H1 (cell line): ENCODE measurements around the gene PTER. TPM values are rescaled to one million over a fixed set of nuclear protein-coding genes. Genes with fewer than 3 reads are reported as not detected.

Experiments
- CTCF ChIA-PET: fragments of 300-600 bp; sonication (Branson Sonifier 250); formaldehyde crosslinking; loops from one replicate; lab custom pipeline; 2021; ENCODE audit not compliant: partially characterized antibody; lab: Charles Lee
- POLR2A ChIA-PET: fragments of 300-600 bp; sonication (Branson Sonifier 250); formaldehyde crosslinking; loops from one replicate; lab custom pipeline; 2021; ENCODE audit warnings: inconsistent platforms; ENCODE audit not compliant: partially characterized antibody; lab: Charles Lee
- DNase-seq, 2 experiments: peaks; one replicate each; pipeline versions ENCODE4 v3.0.0 to v3.0.0-alpha.2; 2010 to 2022; ENCODE audit warnings: low spot score in 2 of 2, low read depth in 1 of 2, mixed read lengths in 1 of 2
- FAIRE-seq: peaks from 2 replicates; lab custom pipeline; 2011; peaks lifted over from hg19 to GRCh38; lab: Jason Lieb, UNC
- H2AFZ ChIP-seq: 2 replicates; pipeline ENCODE4 v1.8.1; 2012; ENCODE audit warnings: low read length, inconsistent platforms
- H2AK5ac ChIP-seq: 2 replicates; pipeline ENCODE4 v1.6.1; 2013; ENCODE audit warnings: low read depth, low read length
- H2BK120ac ChIP-seq: replicated peaks from 2 replicates; pipeline ENCODE3; 2013; ENCODE audit warnings: low read depth, low read length, inconsistent platforms
- H2BK12ac ChIP-seq: 2 replicates; pipeline ENCODE4 v1.6.1; 2013; ENCODE audit warnings: low read depth, low read length
- H2BK15ac ChIP-seq: 2 replicates; pipeline ENCODE4 v1.6.1; 2013; ENCODE audit warnings: low read length
- H2BK20ac ChIP-seq: 2 replicates; pipeline ENCODE4 v1.6.1; 2013; ENCODE audit warnings: low read length
- H2BK5ac ChIP-seq: 2 replicates; pipeline ENCODE4 v1.6.1; 2013; ENCODE audit warnings: low read depth, low read length
- H3K14ac ChIP-seq: 2 replicates; pipeline ENCODE4 v1.6.1; 2013; ENCODE audit warnings: inconsistent platforms; ENCODE audit not compliant: insufficient read length
- H3K18ac ChIP-seq: 2 replicates; pipeline ENCODE4 v1.6.1; 2013; ENCODE audit warnings: low read length; ENCODE audit errors: extremely low read depth
- H3K23ac ChIP-seq: 2 replicates; pipeline ENCODE4 v1.6.1; 2013; ENCODE audit warnings: inconsistent platforms; ENCODE audit not compliant: insufficient read length
- H3K23me2 ChIP-seq: 2 replicates; pipeline ENCODE4 v1.6.1; 2013; ENCODE audit warnings: low read depth, low read length
- H3K27ac ChIP-seq: 2 replicates; pipeline ENCODE4 v1.6.1; 2011; ENCODE audit warnings: low read depth, low read length, inconsistent platforms
- H3K27me3 ChIP-seq, 4 experiments: replicated peaks in 1 of 4; 1 replicate in 1 of 4; 2 replicates in 3 of 4; pipeline versions ENCODE4 v1.6.1 to v1.8.1; 2011 to 2013; ENCODE audit warnings: low read length in 3 of 4, mild to moderate bottlenecking in 3 of 4, inconsistent platforms in 2 of 4, mixed read lengths in 2 of 4, moderate library complexity in 1 of 4; ENCODE audit not compliant: control insufficient read depth in 3 of 4, insufficient read depth in 3 of 4; ENCODE audit errors: extremely low read depth in 1 of 4
- H3K36me3 ChIP-seq, 4 experiments: 2 replicates each; pipeline versions ENCODE4 v1.6.1 to v1.8.1; 2011 to 2013; ENCODE audit warnings: mild to moderate bottlenecking in 4 of 4, low read length in 3 of 4, moderate library complexity in 2 of 4, control low read depth in 1 of 4, inconsistent platforms in 1 of 4; ENCODE audit not compliant: insufficient read depth in 4 of 4, control insufficient read depth in 2 of 4
- H3K4ac ChIP-seq: replicated peaks from 2 replicates; pipeline ENCODE3; 2013; ENCODE audit warnings: low read length, low read depth, mixed read lengths, inconsistent platforms; ENCODE audit not compliant: insufficient read length
- H3K4me1 ChIP-seq, 4 experiments: replicated peaks in 1 of 4; 1 replicate in 1 of 4; 2 replicates in 3 of 4; pipeline versions ENCODE4 v1.6.1 to v1.8.1; 2011 to 2013; ENCODE audit warnings: low read length in 3 of 4, inconsistent platforms in 2 of 4, mixed read lengths in 1 of 4; ENCODE audit not compliant: insufficient read depth in 4 of 4, control insufficient read depth in 3 of 4
- H3K4me2 ChIP-seq, 2 experiments: 2 replicates each; pipeline versions ENCODE4 v1.6.1 to v1.8.1; 2011 to 2013; ENCODE audit warnings: low read depth in 2 of 2, low read length in 2 of 2, control low read depth in 1 of 2, inconsistent platforms in 1 of 2, mild to moderate bottlenecking in 1 of 2; ENCODE audit not compliant: insufficient read depth in 1 of 2
- H3K4me3 ChIP-seq, 4 experiments: fragments of 200-600, 300-600 bp in 1 of 4; sonication (generic), shearing (Covaris generic), sonication (Bioruptor Twin) in 1 of 4; 2 replicates each; pipeline versions ENCODE4 v1.5.1 to v1.8.1; 2011 to 2016; ENCODE audit warnings: low read length in 4 of 4, low read depth in 3 of 4, control low read depth in 2 of 4, inconsistent platforms in 2 of 4, mild to moderate bottlenecking in 2 of 4, mixed read lengths in 1 of 4, moderate library complexity in 1 of 4; ENCODE audit not compliant: insufficient read depth in 2 of 4; ENCODE audit errors: extremely low read depth in 1 of 4
- H3K56ac ChIP-seq: replicated peaks from 2 replicates; pipeline ENCODE3; 2013; ENCODE audit warnings: low read depth, mild to moderate bottlenecking, mixed read lengths, low read length, inconsistent platforms; ENCODE audit not compliant: insufficient read length
- H3K79me1 ChIP-seq: 2 replicates; pipeline ENCODE4 v1.6.1; 2013; ENCODE audit warnings: low read depth, low read length, control low read depth
- H3K79me2 ChIP-seq, 2 experiments: 2 replicates each; pipeline versions ENCODE4 v1.6.1 to v1.8.1; 2012 to 2013; ENCODE audit warnings: low read length in 2 of 2, mild to moderate bottlenecking in 2 of 2, inconsistent platforms in 1 of 2; ENCODE audit not compliant: insufficient read depth in 2 of 2, control insufficient read depth in 1 of 2
- H3K9ac ChIP-seq, 4 experiments: replicated peaks in 1 of 4; 1 replicate in 1 of 4; 2 replicates in 3 of 4; pipeline versions ENCODE4 v1.6.1 to v1.8.1; 2011 to 2013; ENCODE audit warnings: low read depth in 3 of 4, low read length in 3 of 4, control low read depth in 2 of 4, mild to moderate bottlenecking in 2 of 4, moderate library complexity in 2 of 4, inconsistent platforms in 1 of 4; ENCODE audit errors: extremely low read depth in 1 of 4
- H3K9me3 ChIP-seq, 2 experiments: 2 replicates each; pipeline versions ENCODE4 v1.6.1 to v1.8.1; 2012 to 2013; ENCODE audit warnings: mild to moderate bottlenecking in 2 of 2, moderate library complexity in 2 of 2, control low read depth in 1 of 2, inconsistent platforms in 1 of 2, low read depth in 1 of 2, low read length in 1 of 2, mixed read lengths in 1 of 2; ENCODE audit not compliant: insufficient read depth in 2 of 2
- H4K20me1 ChIP-seq, 2 experiments: replicated peaks in 1 of 2; 2 replicates each; pipeline versions ENCODE3 to v1.8.1; 2011 to 2013; ENCODE audit warnings: inconsistent platforms in 2 of 2, low read length in 2 of 2, mild to moderate bottlenecking in 1 of 2; ENCODE audit not compliant: insufficient read depth in 2 of 2, control insufficient read depth in 1 of 2
- H4K5ac ChIP-seq: 2 replicates; pipeline ENCODE4 v1.6.1; 2013; ENCODE audit warnings: low read length, low read depth, mixed read lengths, inconsistent platforms; ENCODE audit not compliant: insufficient read length
- H4K8ac ChIP-seq: 2 replicates; pipeline ENCODE4 v1.8.0; 2013; ENCODE audit warnings: mild to moderate bottlenecking, moderate library complexity, low read length, inconsistent platforms; ENCODE audit not compliant: insufficient read depth; ENCODE audit errors: extremely low read depth
- H4K91ac ChIP-seq: replicated peaks from 2 replicates; pipeline ENCODE3; 2013; ENCODE audit warnings: low read length, mixed read lengths, inconsistent platforms; ENCODE audit not compliant: insufficient read length
- ATF3 ChIP-seq: IDR thresholded peaks from 2 replicates; pipeline ENCODE4 v1.6.1; 2011; ENCODE audit warnings: low read depth, mild to moderate bottlenecking, low read length; ENCODE audit not compliant: insufficient read depth
- BACH1 ChIP-seq: IDR thresholded peaks from 2 replicates; pipeline ENCODE4 v1.6.1; 2012; ENCODE audit warnings: low read length, improper control_type of control experiment
- CBX8 ChIP-seq: fragments of 300-800, 300-1000 bp; sonication (generic); IDR thresholded peaks from 2 replicates; pipeline ENCODE4 v1.7.1; 2016; ENCODE audit warnings: low read depth, low read length, borderline replicate concordance
- CREB1 ChIP-seq: IDR thresholded peaks from 2 replicates; pipeline ENCODE4 v1.6.1; 2012; ENCODE audit warnings: inconsistent platforms
- E2F6 ChIP-seq: IDR thresholded peaks from 2 replicates; pipeline ENCODE4 v1.6.1; 2012; ENCODE audit warnings: inconsistent platforms
- EZH2 ChIP-seq: fragments of 200-600 bp; sonication (generic); IDR thresholded peaks from 2 replicates; pipeline ENCODE4 v1.7.1; 2012; ENCODE audit warnings: low read depth, mild to moderate bottlenecking, moderate library complexity, low read length, inconsistent platforms; ENCODE audit not compliant: severe bottlenecking
- FOSL1 ChIP-seq: IDR thresholded peaks from 2 replicates; pipeline ENCODE4 v1.6.1; 2011; ENCODE audit warnings: mild to moderate bottlenecking, low read depth, low read length, moderate library complexity; ENCODE audit not compliant: insufficient read depth
- HDAC2 ChIP-seq, 2 experiments: fragments of 300-600 bp in 1 of 2; sonication (generic) in 1 of 2; IDR thresholded peaks; 2 replicates each; pipeline ENCODE4 v1.6.1; 2011 to 2012; ENCODE audit warnings: low read depth in 2 of 2, low read length in 2 of 2, mild to moderate bottlenecking in 2 of 2, moderate library complexity in 2 of 2, borderline replicate concordance in 1 of 2, inconsistent platforms in 1 of 2
- KDM4A ChIP-seq: IDR thresholded peaks from one replicate; pipeline ENCODE4 v1.7.1; 2012; ENCODE audit warnings: low read depth, mild to moderate bottlenecking, moderate library complexity, low read length, inconsistent platforms; ENCODE audit not compliant: severe bottlenecking
- KDM5A ChIP-seq: fragments of 200-600 bp; IDR thresholded peaks from 2 replicates; pipeline ENCODE4 v1.7.1; 2012; ENCODE audit warnings: mild to moderate bottlenecking, low read length, inconsistent platforms, mixed read lengths
- NANOG ChIP-seq: IDR thresholded peaks from 2 replicates; pipeline ENCODE4 v1.6.1; 2011; ENCODE audit warnings: low read length, low read depth, mild to moderate bottlenecking, inconsistent platforms; ENCODE audit not compliant: insufficient read depth, poor library complexity, severe bottlenecking
- SP1 ChIP-seq: IDR thresholded peaks from 2 replicates; pipeline ENCODE4 v1.6.1; 2011; ENCODE audit warnings: low read depth, low read length
- SP4 ChIP-seq: IDR thresholded peaks from 2 replicates; pipeline ENCODE4 v1.6.1; 2012; ENCODE audit warnings: low read length, inconsistent platforms
- SRF ChIP-seq: IDR thresholded peaks from 2 replicates; pipeline ENCODE4 v1.6.1; 2011; ENCODE audit warnings: mild to moderate bottlenecking, low read depth, low read length, moderate library complexity
- WGBS, 2 experiments: shearing (Covaris generic) in 1 of 2; methylation state at CpG; one replicate each; pipeline versions ENCODE4 v1.1.6 to v1.1.7; 2013 to 2015; ENCODE audit warnings: low lambda C conversion rate in 2 of 2, mixed read lengths in 2 of 2, inconsistent platforms in 1 of 2, low coverage in 1 of 2, missing lambda C conversion rate in 1 of 2; ENCODE audit not compliant: insufficient replicate concordance in 2 of 2, insufficient coverage in 1 of 2, insufficient read length in 1 of 2; ENCODE audit errors: extremely low coverage in 1 of 2, missing lambda C conversion rate in 1 of 2; 5-methylcytosine and 5-hydroxymethylcytosine counted together
- polyA plus RNA-seq, 7 experiments: library from polyadenylated mRNA; depleted of rRNA in 3 of 7; stranded (reverse) in 5 of 7; unstranded in 2 of 7; fragments of >200 nt in 5 of 7; fragments of 200-250 nt in 2 of 7; gene quantifications; 1 replicate in 5 of 7; 2 replicates in 1 of 7; 4 replicates in 1 of 7; pipeline versions ENCODE4 v1.2.1 to v1.2.3, GENCODE V29; 2011 to 2013; ENCODE audit warnings: missing spikeins in 2 of 7, mixed read lengths in 2 of 7
- total RNA-seq: library from RNA; stranded (reverse); fragmentation: NEBNext Ultra II Directional; extraction: Animal tissue kit (Norgen Biotek cat#: 25700); gene quantifications from 2 replicates; pipeline ENCODE4 v1.2.1, GENCODE V29; 2021

PTER gene
- total and polyA plus RNA-seq, 2 of the 8 experiments (the other 6 are each of a cell fraction or from before 2014, with no cell fraction given): 4.4 to 7.8 TPM

GRCh38 chr10:16497911-16498310 lies 61.1 kb downstream of the PTER start:
- Histone ChIP-seq H3K4ac (no peak overlapping the region), H2BK15ac (no peak overlapping the region), H3K4me3 (no peak overlapping the region), H2BK5ac (no peak overlapping the region), H3K9me3 (no peaks in the 10 kb centered on the region), H3K4me2 (no peak overlapping the region), H3K9ac (no peak overlapping the region), H3K56ac (no peak overlapping the region), H4K91ac (no peak overlapping the region), H3K27me3 (no peaks in the 10 kb centered on the region), H3K18ac (no peak overlapping the region), H3K27ac (no peak overlapping the region), H2BK20ac (no peak overlapping the region), H3K36me3 (no peaks in the 10 kb centered on the region), H2AFZ (no peak overlapping the region), H4K8ac (no peak overlapping the region), H3K14ac (no peak overlapping the region), H2BK12ac (no peak overlapping the region), H3K79me2 (no peaks in the 10 kb centered on the region), H2BK120ac (no peak overlapping the region), H2AK5ac (no peak overlapping the region), H4K20me1 (no peaks in the 10 kb centered on the region), H3K23me2 (no peaks in the 10 kb centered on the region), H3K79me1 (no peaks in the 10 kb centered on the region), H3K4me1 (no peaks in the 10 kb centered on the region), H4K5ac (no peak overlapping the region), H3K23ac (no peak overlapping the region)
- DNase-seq (no peak), FAIRE-seq (no peak)
- 94% methylated on average over 4 of the region's 4 CpGs; no CpG with 5 or more reads in 1 of the 2 experiments for WGBS, 2 experiments
- CTCF ChIA-PET: interaction anchor here (0.6 to 0.8 kb wide), 2 partner anchors 38 to 859 kb away, joined by 3 read pairs; no protein-coding TSS in a partner anchor
- POLR2A ChIA-PET: no interaction called here
- TF ChIP-seq KDM5A (no peak), FOSL1 (no peak), EZH2 (no peak), E2F6 (no peak), CBX8 (no peak), KDM4A (no peak), SP1 (no peak), NANOG (no peak), CREB1 (no peak), SRF (no peak), HDAC2 (IDR thresholded peaks at IDR 0.05; ENCODE audit: borderline replicate concordance in 1 of 2, low read depth in 2 of 2, low read length in 2 of 2) (no peak), BACH1 (no peak), SP4 (no peak), ATF3 (no peak)
